WTC11 (cell line): Measurements from ENCODE around the gene SCAI. TPM values are rescaled to one million over a fixed set of nuclear protein-coding genes. Genes with fewer than 3 reads are reported as not detected.

ENCODE experiments used
- ATAC-seq: fragments of 200-7000 bp; cut with Tn5 transposase; 2 replicates; pipeline ENCODE4 v1.10.0; 2021; ENCODE audit warnings: mild to moderate bottlenecking, moderate library complexity
- CTCF ChIA-PET: fragments of 300-600 bp; sonication (Branson Sonifier 250); formaldehyde crosslinking; loops from one replicate; lab custom pipeline; 2021; ENCODE audit warnings: antibody characterized with exemption; lab: Charles Lee
- POLR2A ChIA-PET: fragments of 350-600 bp; sonication (Branson Sonifier 250); formaldehyde crosslinking; loops from one replicate; lab custom pipeline; 2021; ENCODE audit warnings: antibody characterized with exemption; lab: Charles Lee
- DNase-seq: peaks from one replicate; pipeline ENCODE4 v3.0.0; 2021; ENCODE audit warnings: low spot score
- H3K27ac Mint-ChIP-seq: 2 replicates; pipeline ENCODE4 v1.8.0; 2021; ENCODE audit warnings: mixed read lengths
- H3K27me3 Mint-ChIP-seq: 2 replicates; pipeline ENCODE4 v1.8.0; 2021; ENCODE audit warnings: low read depth, mild to moderate bottlenecking, moderate library complexity, mixed read lengths
- H3K36me3 Mint-ChIP-seq: 2 replicates; pipeline ENCODE4 v1.8.0; 2021; ENCODE audit warnings: mixed read lengths
- H3K4me1 Mint-ChIP-seq: 2 replicates; pipeline ENCODE4 v1.8.0; 2022; ENCODE audit warnings: mixed read lengths
- H3K4me3 Mint-ChIP-seq: 2 replicates; pipeline ENCODE4 v1.8.0; 2021; ENCODE audit warnings: mild to moderate bottlenecking, moderate library complexity, mixed read lengths
- H3K9me3 Mint-ChIP-seq: 2 replicates; pipeline ENCODE4 v1.8.0; 2021; ENCODE audit warnings: mixed read lengths
- FOXJ3 ChIP-seq: sonication (generic); formaldehyde crosslinking; IDR thresholded peaks from 2 replicates; pipeline ENCODE4 v1.9.0; 2021; ENCODE audit warnings: missing genetic modification reagents, mild to moderate bottlenecking, borderline replicate concordance
- FOXK1 ChIP-seq: sonication (generic); formaldehyde crosslinking; IDR thresholded peaks from 2 replicates; pipeline ENCODE4 v1.8.0; 2022; ENCODE audit warnings: mild to moderate bottlenecking, moderate library complexity, missing genetic modification reagents
- GRHL2 ChIP-seq: fragments of 250-450 bp; sonication (Bioruptor Pico); IDR thresholded peaks from 2 replicates; pipeline ENCODE4 v1.8.0; 2022; ENCODE audit warnings: mild to moderate bottlenecking, moderate library complexity; ENCODE audit not compliant: insufficient replicate concordance, severe bottlenecking
- HMGA2 ChIP-seq: fragments of 250-450 bp; sonication (Bioruptor Pico); IDR thresholded peaks from 2 replicates; pipeline ENCODE4 v1.4.0; 2021; ENCODE audit warnings: mild to moderate bottlenecking, moderate library complexity
- IRF2 ChIP-seq: sonication (generic); formaldehyde crosslinking; IDR thresholded peaks from 2 replicates; pipeline ENCODE4 v1.8.0; 2022; ENCODE audit warnings: low read depth, missing genetic modification reagents, borderline replicate concordance
- JAZF1 ChIP-seq: fragments of 250-450 bp; sonication (Bioruptor Pico); IDR thresholded peaks from 2 replicates; pipeline ENCODE4 v1.9.0; 2021; ENCODE audit warnings: moderate library complexity, mild to moderate bottlenecking, inconsistent platforms
- JUN ChIP-seq: sonication (generic); formaldehyde crosslinking; IDR thresholded peaks from 2 replicates; pipeline ENCODE4 v1.8.0; 2023; ENCODE audit warnings: mild to moderate bottlenecking, missing genetic modification reagents
- MYBL2 ChIP-seq: sonication (generic); formaldehyde crosslinking; IDR thresholded peaks from 2 replicates; pipeline ENCODE4 v1.8.1; 2023; ENCODE audit warnings: mild to moderate bottlenecking, moderate library complexity, missing genetic modification reagents
- NFE2L1 ChIP-seq: sonication (generic); formaldehyde crosslinking; IDR thresholded peaks from 2 replicates; pipeline ENCODE4 v1.8.1; 2023; ENCODE audit warnings: missing genetic modification reagents
- NR3C1 ChIP-seq: sonication (generic); formaldehyde crosslinking; conservative IDR thresholded peaks from 2 replicates; pipeline ENCODE4 v1.8.1; 2023; ENCODE audit warnings: low read depth, mild to moderate bottlenecking, missing genetic modification reagents
- SMAD4 ChIP-seq: sonication (generic); formaldehyde crosslinking; IDR thresholded peaks from 2 replicates; pipeline ENCODE4 v1.8.0; 2022; ENCODE audit warnings: mild to moderate bottlenecking, missing genetic modification reagents
- ZNF232 ChIP-seq: sonication (generic); formaldehyde crosslinking; IDR thresholded peaks from 2 replicates; pipeline ENCODE4 v1.8.0; 2022; ENCODE audit warnings: mild to moderate bottlenecking, missing genetic modification reagents
- ZNF396 ChIP-seq: fragments of 250-450 bp; sonication (Bioruptor Pico); IDR thresholded peaks from 2 replicates; pipeline ENCODE4 v1.8.0; 2021; ENCODE audit warnings: mild to moderate bottlenecking, moderate library complexity, borderline replicate concordance
- total RNA-seq: library from RNA; stranded (reverse); gene quantifications from 3 replicates; pipeline ENCODE4 v1.2.3, GENCODE V29; 2021
- TF ChIP-seq, protein P1 (sequence below): fragments of 250-450 bp; sonication (Bioruptor Pico); IDR thresholded peaks from 2 replicates; pipeline ENCODE4 v1.9.0; 2021; ENCODE audit warnings: mild to moderate bottlenecking
- TF ChIP-seq, protein P2 (sequence below): fragments of 250-450 bp; sonication (Bioruptor Pico); conservative IDR thresholded peaks from 2 replicates; pipeline ENCODE4 v1.9.0; 2021; ENCODE audit warnings: mild to moderate bottlenecking
- TF ChIP-seq, protein P3 (sequence below): sonication (generic); formaldehyde crosslinking; IDR thresholded peaks from 2 replicates; pipeline ENCODE4 v1.8.1; 2022; ENCODE audit warnings: missing genetic modification reagents, borderline replicate concordance
- TF ChIP-seq, protein P4 (sequence below): sonication (generic); formaldehyde crosslinking; IDR thresholded peaks from 2 replicates; pipeline ENCODE4 v1.8.1; 2023; ENCODE audit warnings: mild to moderate bottlenecking, missing genetic modification reagents, moderate library complexity
- TF ChIP-seq, protein P5 (sequence below): fragments of 250-450 bp; sonication (Bioruptor Pico); IDR thresholded peaks from 2 replicates; pipeline ENCODE4 v2.1.2; 2022; ENCODE audit warnings: mild to moderate bottlenecking, moderate library complexity
- TF ChIP-seq, protein P6 (sequence below): sonication (generic); formaldehyde crosslinking; IDR thresholded peaks from 2 replicates; pipeline ENCODE4 v1.8.1; 2022; ENCODE audit warnings: low read depth, mild to moderate bottlenecking, moderate library complexity, missing genetic modification reagents, borderline replicate concordance
- TF ChIP-seq, protein P7 (sequence below): fragments of 250-450 bp; sonication (Bioruptor Pico); IDR thresholded peaks from 2 replicates; pipeline ENCODE4 v1.9.0; 2021; ENCODE audit warnings: moderate library complexity, mild to moderate bottlenecking, inconsistent platforms, borderline replicate concordance
- TF ChIP-seq, protein P8 (sequence below): sonication (generic); formaldehyde crosslinking; IDR thresholded peaks from 2 replicates; pipeline ENCODE4 v1.8.0; 2022; ENCODE audit warnings: mild to moderate bottlenecking, missing genetic modification reagents
- TF ChIP-seq, protein P9 (sequence below): sonication (generic); formaldehyde crosslinking; IDR thresholded peaks from 2 replicates; pipeline ENCODE4 v1.8.0; 2022; ENCODE audit warnings: mild to moderate bottlenecking, missing genetic modification reagents

The SCAI gene
- total RNA-seq, 1 experiment from 2014 or later, result 20.4 TPM

DNA sequence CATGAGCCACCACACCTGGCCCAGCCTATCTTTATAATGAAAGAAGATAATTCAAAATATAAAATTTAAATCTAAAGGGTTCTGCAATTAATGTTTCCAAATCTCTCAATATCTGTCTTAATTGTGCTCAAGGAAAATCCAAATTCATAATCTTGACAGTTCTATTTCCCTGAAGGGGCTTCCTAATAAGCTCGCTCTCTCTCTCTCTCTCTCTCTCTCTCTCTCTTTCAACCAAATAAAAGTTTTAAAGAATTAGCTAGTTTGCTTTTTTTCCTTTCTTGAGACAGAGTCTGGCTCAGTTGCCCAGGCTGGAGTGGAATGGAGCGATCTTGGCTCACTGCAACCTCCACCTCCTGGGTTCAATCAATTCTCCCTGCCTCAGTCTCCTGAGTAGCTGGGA lies 13.2 kb upstream of the SCAI start:
- Mint-ChIP-seq H3K27me3 (no peaks in the 10 kb centered on the region), H3K4me1 (peaks cover 3% of the 10 kb centered on the region), H3K4me3 (no peak overlapping the region), H3K36me3 (peaks cover 36% of the 10 kb centered on the region), H3K27ac (no peak overlapping the region), H3K9me3 (no peaks in the 10 kb centered on the region)
- ChIA-PET POLR2A (no interaction called here), CTCF (no interaction called here)
- no peak for ATAC-seq
- TF ChIP-seq GRHL2 (CRISPR knock-in tag), result no peak
- TF ChIP-seq FOXJ3 (CRISPR knock-in tag), result no peak
- TF ChIP-seq, protein P1, sequence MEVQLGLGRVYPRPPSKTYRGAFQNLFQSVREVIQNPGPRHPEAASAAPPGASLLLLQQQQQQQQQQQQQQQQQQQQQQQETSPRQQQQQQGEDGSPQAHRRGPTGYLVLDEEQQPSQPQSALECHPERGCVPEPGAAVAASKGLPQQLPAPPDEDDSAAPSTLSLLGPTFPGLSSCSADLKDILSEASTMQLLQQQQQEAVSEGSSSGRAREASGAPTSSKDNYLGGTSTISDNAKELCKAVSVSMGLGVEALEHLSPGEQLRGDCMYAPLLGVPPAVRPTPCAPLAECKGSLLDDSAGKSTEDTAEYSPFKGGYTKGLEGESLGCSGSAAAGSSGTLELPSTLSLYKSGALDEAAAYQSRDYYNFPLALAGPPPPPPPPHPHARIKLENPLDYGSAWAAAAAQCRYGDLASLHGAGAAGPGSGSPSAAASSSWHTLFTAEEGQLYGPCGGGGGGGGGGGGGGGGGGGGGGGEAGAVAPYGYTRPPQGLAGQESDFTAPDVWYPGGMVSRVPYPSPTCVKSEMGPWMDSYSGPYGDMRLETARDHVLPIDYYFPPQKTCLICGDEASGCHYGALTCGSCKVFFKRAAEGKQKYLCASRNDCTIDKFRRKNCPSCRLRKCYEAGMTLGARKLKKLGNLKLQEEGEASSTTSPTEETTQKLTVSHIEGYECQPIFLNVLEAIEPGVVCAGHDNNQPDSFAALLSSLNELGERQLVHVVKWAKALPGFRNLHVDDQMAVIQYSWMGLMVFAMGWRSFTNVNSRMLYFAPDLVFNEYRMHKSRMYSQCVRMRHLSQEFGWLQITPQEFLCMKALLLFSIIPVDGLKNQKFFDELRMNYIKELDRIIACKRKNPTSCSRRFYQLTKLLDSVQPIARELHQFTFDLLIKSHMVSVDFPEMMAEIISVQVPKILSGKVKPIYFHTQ (CRISPR knock-in tag), result no peak
- TF ChIP-seq MYBL2, result no peak
- TF ChIP-seq, protein P2, sequence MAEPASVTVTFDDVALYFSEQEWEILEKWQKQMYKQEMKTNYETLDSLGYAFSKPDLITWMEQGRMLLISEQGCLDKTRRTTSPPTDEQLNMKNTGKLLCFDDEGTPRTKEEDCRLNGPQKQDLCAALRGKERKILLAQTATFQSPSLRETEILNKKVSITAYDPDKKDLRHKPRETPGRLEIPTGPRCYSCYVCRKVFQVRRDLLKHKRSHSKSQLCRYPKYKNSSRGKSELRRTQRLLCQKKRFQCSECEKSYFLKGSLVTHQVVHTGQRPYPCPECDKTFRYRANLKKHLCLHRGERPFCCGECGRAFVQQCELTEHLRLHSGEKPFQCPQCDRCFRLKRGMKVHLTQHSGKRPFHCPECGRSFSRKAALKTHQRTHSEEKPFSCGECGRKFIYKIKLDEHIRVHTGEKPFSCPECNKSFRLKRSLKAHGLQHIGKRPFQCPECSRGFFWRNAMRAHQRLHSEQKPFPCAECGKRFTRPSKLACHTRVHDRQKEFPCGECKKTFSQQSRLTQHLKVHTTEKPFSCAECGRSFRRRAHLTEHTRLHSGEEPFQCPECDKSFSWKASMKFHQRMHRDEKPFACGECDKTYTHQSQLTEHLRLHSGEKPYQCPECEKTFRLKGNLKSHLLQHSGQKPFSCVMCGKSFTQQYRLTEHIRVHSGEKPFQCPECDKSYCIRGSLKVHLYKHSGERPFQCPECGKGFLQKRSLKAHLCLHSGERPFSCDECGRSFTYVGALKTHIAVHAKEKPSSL (CRISPR knock-in tag), result no peak
- no peak for TF ChIP-seq SMAD4 (CRISPR knock-in tag)
- no peak for DNase-seq

DNA sequence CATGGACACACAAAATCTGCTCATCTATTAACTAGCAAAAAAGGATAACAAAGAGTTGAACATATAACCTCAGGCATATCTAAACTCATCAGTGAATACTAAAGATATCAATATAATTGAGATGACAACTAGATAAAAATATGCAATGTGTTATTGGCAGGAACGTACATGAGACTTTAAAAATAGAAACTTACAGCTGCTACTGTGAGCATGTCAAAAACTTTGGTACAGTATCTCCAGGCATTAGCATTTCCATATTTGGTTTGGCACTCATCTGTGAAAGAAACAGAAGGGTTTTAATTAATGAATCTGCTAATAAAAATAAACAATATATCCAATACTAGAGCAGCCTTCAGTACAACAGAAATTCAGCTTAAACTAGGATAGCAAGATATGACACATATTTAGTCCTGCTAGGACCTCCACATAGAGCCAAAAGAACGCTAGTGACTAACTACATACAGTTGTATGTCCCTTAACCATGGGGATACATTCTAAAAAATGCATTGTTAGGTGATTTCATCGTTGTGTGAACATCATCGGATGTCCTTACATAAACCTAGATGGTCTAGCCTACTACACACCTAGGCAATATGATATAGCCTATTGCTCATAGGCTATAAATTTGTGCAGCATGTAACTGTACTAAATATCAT lies 10.5 kb upstream of the SCAI start:
- Mint-ChIP-seq H3K4me3 (no peak overlapping the region), H3K4me1 (peaks cover 4% of the 10 kb centered on the region), H3K9me3 (no peaks in the 10 kb centered on the region), H3K36me3 (peaks cover 42% of the 10 kb centered on the region), H3K27ac (no peak overlapping the region), H3K27me3 (no peaks in the 10 kb centered on the region)
- ATAC-seq (no peak), DNase-seq (no peak)
- ChIA-PET POLR2A (no interaction called here), CTCF (no interaction called here)
- no peak for TF ChIP-seq NFE2L1 (CRISPR knock-in tag)
- TF ChIP-seq, protein P3, sequence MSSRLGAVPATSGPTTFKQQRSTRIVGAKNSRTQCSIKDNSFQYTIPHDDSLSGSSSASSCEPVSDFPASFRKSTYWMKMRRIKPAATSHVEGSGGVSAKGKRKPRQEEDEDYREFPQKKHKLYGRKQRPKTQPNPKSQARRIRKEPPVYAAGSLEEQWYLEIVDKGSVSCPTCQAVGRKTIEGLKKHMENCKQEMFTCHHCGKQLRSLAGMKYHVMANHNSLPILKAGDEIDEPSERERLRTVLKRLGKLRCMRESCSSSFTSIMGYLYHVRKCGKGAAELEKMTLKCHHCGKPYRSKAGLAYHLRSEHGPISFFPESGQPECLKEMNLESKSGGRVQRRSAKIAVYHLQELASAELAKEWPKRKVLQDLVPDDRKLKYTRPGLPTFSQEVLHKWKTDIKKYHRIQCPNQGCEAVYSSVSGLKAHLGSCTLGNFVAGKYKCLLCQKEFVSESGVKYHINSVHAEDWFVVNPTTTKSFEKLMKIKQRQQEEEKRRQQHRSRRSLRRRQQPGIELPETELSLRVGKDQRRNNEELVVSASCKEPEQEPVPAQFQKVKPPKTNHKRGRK (CRISPR knock-in tag), result no peak
- TF ChIP-seq, protein P4, sequence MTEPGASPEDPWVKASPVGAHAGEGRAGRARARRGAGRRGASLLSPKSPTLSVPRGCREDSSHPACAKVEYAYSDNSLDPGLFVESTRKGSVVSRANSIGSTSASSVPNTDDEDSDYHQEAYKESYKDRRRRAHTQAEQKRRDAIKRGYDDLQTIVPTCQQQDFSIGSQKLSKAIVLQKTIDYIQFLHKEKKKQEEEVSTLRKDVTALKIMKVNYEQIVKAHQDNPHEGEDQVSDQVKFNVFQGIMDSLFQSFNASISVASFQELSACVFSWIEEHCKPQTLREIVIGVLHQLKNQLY (CRISPR knock-in tag), result no peak
- TF ChIP-seq, protein P5, sequence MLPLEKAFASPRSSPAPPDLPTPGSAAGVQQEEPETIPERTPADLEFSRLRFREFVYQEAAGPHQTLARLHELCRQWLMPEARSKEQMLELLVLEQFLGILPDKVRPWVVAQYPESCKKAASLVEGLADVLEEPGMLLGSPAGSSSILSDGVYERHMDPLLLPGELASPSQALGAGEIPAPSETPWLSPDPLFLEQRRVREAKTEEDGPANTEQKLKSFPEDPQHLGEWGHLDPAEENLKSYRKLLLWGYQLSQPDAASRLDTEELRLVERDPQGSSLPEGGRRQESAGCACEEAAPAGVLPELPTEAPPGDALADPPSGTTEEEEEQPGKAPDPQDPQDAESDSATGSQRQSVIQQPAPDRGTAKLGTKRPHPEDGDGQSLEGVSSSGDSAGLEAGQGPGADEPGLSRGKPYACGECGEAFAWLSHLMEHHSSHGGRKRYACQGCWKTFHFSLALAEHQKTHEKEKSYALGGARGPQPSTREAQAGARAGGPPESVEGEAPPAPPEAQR, result no peak
- TF ChIP-seq HMGA2 (CRISPR knock-in tag), result no peak
- TF ChIP-seq, protein P6, sequence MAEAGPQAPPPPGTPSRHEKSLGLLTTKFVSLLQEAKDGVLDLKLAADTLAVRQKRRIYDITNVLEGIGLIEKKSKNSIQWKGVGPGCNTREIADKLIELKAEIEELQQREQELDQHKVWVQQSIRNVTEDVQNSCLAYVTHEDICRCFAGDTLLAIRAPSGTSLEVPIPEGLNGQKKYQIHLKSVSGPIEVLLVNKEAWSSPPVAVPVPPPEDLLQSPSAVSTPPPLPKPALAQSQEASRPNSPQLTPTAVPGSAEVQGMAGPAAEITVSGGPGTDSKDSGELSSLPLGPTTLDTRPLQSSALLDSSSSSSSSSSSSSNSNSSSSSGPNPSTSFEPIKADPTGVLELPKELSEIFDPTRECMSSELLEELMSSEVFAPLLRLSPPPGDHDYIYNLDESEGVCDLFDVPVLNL (CRISPR knock-in tag), result no peak
- TF ChIP-seq JUN (CRISPR knock-in tag), result no peak
- no peak for TF ChIP-seq FOXK1 (CRISPR knock-in tag)
- TF ChIP-seq IRF2, result no peak
- no peak for TF ChIP-seq ZNF396 (CRISPR knock-in tag)
- TF ChIP-seq, protein P7, sequence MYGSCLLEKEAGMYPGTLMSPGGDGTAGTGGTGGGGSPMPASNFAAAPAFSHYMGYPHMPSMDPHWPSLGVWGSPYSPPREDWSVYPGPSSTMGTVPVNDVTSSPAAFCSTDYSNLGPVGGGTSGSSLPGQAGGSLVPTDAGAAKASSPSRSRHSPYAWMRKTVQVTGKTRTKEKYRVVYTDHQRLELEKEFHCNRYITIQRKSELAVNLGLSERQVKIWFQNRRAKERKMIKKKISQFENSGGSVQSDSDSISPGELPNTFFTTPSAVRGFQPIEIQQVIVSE (CRISPR knock-in tag), result no peak
- TF ChIP-seq, protein P8, sequence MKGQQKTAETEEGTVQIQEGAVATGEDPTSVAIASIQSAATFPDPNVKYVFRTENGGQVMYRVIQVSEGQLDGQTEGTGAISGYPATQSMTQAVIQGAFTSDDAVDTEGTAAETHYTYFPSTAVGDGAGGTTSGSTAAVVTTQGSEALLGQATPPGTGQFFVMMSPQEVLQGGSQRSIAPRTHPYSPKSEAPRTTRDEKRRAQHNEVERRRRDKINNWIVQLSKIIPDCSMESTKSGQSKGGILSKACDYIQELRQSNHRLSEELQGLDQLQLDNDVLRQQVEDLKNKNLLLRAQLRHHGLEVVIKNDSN (CRISPR knock-in tag), result no peak
- TF ChIP-seq JAZF1 (CRISPR knock-in tag), result no peak
- TF ChIP-seq, protein P9, sequence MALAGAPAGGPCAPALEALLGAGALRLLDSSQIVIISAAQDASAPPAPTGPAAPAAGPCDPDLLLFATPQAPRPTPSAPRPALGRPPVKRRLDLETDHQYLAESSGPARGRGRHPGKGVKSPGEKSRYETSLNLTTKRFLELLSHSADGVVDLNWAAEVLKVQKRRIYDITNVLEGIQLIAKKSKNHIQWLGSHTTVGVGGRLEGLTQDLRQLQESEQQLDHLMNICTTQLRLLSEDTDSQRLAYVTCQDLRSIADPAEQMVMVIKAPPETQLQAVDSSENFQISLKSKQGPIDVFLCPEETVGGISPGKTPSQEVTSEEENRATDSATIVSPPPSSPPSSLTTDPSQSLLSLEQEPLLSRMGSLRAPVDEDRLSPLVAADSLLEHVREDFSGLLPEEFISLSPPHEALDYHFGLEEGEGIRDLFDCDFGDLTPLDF (CRISPR knock-in tag), result no peak
- TF ChIP-seq ZNF232 (CRISPR knock-in tag), result no peak
- TF ChIP-seq NR3C1 (CRISPR knock-in tag), result no peak
